SK-N-MC (cell line): ENCODE measurements around the gene OOSP4B.

Source experiments
- EZH2 ChIP-seq: fragments of 200-600 bp; sonication (generic); IDR thresholded peaks from one replicate; pipeline ENCODE4 v1.6.1; 2017; ENCODE audit warnings: antibody characterized with exemption
- POLR2AphosphoS5 ChIP-seq: IDR thresholded peaks from 2 replicates; pipeline ENCODE4 v1.6.1; 2012; ENCODE audit warnings: mild to moderate bottlenecking, low read depth, low read length, borderline replicate concordance

- no peak for TF ChIP-seq EZH2
- TF ChIP-seq POLR2AphosphoS5 = no peak
Measured at GRCh38 chr11:60077216-60077817, 60.3 kb downstream of the OOSP4B start.
